Activated gamma-delta T cell treated with anti-CD3 and anti-CD28 coated beads, Interleukin-2, amount 50 U/mL, for 16 hours (primary cell): ENCODE results near the gene MS4A18.

Source experiments
- DNase-seq: peaks from one replicate; pipeline ENCODE4 v3.0.0-alpha.2; 2020; ENCODE audit warnings: low read depth

The MS4A18 gene

DNA sequence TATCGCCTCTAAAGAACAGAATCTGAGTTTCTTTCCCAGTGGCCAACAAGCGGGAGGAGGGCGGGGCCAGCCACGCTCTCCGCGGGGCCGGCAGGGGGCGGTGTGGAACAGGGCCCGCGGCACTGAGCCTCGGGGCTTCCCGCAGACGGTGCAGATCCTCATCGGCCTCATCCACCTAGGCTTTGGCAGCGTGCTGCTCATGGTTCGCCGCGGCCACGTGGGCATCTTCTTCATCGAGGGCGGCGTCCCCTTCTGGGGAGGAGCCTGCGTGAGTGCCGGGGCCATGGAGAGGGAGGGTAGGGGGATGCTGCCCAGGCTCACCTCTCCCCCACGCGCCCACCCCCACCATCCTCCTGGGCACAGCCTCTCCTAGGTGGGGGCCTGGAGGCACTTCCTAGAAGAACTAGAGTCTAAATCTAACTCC is 42.9 kb downstream of the MS4A18 start:
- no peak for DNase-seq

DNA sequence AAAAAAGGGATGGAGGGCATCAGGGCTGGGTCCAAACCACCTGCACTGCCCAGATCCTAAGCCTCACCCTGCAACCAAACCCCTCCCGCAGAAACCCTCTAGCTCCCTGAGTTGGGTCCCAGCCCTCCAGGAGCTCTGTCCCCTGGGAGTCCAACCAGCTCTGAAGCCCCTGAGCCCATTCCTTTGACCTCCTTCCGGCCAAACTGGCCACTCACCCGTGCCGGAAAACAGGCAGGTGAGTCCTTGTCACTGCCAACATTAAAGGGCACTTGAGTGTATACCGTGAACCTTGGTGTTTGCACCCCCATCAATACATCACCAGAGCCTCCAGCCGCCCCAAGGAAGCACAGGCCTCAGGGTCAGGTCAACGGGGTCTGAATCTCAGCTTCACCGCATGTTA is 43.7 kb downstream of the MS4A18 start:
- no peak for DNase-seq

DNA sequence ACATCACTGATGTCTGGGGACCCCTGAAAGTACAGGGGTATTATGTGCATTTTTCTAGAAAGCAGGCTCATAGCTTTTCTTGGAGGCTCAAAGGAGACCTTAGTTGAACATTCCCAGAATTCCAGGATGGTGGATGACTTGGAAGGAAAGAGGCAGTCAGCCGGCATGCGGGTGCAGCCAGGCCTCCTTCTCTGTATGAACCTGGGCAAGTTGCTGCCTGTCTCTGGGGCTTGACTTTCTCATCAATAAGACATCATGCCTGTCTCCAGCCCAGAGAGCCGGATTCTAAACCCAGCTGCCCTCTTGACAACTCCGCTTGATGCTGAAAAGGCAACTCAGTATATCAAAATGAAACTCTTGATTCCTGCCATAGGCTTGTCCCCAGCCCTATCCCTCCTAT is 44.8 kb downstream of the MS4A18 start:
- DNase-seq, result no peak

DNA sequence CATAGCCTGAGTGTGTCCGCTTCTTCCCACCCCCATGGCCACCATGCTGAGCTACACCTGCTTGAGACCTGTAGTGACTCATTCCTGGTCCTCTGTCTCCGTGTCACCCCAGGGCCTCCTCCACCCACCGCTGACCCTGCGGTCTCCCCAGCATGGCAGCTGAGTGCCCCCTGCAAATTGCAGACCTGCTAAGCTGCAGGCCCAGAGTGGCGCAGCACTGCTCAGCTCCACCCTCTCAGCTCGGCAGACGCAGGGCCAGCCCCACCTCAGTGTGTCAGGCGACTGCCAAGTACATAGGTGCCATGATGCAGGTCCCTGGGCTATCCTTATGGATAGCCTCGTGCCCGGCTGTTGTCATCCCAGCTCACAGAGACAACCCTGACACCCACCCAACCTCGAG is 45.3 kb downstream of the MS4A18 start:
- DNase-seq, result no peak

DNA sequence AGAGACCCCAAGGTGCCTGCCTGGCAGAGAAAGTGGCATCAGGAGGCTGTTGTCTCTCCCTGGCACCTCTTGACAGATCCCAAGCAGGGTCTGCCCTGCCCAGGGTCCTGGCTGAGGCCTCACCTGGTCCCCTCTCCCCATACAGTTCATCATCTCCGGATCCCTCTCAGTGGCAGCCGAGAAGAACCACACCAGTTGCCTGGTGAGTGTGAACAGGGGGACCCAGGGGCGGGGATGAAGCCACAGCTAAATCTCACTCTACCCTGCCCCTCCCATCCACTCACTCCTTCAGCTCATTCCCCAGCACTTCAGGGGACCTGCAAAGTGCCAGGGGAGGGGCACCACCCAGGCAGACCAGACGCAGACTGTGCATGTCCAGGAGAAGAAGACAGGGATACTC is 46.6 kb downstream of the MS4A18 start:
- no peak for DNase-seq

DNA sequence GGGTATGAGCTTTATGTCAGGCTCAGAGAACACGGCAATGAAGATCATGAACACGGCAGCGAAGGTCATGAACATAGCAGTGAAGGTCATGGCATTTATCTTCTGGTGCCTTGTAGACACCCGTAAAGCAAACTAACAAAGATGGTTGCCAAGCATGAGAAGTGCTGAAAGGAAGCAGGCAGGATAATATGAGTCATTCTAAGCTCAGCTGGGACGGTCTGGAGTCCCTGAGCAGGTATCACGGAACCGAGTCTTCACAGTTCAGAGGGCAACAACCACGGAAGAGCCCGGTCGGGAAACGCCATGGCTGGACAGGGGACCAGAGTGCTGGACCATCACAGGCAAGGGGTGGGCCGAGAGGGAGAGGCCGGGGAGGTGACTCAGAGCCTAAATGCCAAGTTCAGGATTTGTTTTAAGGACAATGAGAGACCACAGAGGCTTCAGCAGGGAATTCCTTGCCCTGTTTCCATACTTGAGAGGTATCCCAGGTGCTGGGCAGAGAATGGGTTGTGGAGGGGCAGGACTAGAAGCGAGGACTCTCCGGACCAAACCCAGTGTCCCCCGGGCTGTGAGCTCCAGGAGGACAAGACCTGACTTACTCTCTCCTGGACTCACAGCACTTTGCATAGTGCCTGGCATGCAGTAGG is 47.5 kb downstream of the MS4A18 start:
- DNase-seq, result no peak

DNA sequence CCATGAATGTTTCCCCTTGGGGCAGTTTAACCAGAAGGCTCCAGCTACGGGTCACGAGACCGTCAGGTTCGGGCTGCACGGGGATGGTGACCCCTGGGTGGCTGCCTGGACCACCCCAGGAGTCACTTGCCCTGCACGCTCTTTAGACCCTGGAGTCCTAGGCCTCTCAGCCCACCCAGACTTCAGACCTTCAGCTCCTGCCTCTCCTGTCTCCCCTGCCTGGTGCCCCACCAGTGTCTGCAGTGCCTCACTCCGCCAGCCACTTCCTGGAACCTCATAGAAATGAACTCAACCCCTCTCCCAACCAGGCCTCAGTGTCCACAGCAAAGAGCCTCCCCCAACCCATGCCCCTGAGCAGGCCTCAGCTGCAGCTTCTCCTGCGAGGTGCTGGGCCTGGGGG is 48.1 kb downstream of the MS4A18 start:
- DNase-seq, result no peak

DNA sequence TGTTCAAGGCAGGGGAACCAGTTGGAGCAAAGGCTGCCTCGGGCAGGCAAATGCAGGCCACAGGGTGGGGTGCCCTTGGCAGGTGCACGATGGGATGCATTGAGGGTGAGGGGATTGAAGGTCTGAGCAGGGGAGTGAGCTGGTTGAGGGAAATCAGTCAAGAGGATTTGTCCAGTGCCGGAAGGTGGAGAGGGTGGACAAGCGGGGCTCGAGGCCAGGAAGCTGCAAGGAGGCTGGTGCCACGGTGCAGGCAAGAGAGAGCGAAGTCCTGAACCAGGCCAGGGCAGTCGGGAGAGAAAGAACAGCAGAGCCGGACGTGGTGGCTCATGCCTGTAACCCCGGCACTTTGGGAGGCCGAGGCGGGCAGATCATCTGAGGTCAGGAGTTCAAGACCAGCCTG is 50.2 kb downstream of the MS4A18 start:
- no peak for DNase-seq

DNA sequence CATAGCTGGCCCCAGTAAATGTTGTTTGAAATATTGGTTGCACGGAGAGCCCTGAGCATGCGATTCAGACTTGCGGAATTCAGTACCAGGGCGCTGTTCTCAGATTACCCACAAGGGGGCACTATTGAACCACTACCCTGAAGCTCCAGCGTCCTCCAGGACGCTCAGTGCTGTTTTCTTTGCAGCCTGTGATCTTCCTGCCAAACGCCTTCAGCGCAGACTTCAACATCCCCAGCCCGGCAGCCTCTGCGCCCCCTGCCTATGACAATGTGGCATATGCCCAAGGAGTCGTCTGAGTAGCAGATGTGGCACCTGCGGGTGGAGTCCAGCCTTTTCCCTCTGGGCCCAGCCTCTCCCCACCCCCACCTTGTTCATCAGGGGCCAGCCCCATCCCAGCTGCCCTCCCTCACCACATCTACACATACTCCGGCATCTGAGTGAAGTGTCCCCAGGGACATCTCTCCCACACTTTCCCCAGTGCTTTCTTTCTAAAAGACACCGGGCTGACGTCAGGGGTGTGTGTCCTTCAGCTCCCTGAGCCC is 51.0 kb downstream of the MS4A18 start:
- DNase-seq, result peak; percentile 65

DNA sequence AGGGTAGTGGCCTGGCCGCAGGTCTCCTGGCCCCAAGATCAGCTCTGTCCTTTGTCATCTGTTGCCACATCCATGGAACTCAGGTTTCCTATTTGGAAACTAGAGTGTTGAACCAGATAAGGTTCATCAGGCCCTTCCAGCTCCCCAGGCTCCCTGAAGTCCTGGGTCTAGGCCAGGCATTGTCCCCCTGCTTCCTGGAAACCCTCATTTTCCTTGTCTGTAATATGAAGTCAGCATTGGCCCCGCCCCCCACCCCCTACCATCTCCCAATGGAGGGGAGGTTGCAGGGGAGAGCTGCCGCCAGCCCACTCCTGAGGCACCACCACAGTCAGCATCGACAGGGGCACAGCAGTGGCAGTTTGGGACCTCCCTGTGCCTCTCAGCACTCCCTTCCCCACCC is 51.6 kb downstream of the MS4A18 start:
- DNase-seq, result no peak

DNA sequence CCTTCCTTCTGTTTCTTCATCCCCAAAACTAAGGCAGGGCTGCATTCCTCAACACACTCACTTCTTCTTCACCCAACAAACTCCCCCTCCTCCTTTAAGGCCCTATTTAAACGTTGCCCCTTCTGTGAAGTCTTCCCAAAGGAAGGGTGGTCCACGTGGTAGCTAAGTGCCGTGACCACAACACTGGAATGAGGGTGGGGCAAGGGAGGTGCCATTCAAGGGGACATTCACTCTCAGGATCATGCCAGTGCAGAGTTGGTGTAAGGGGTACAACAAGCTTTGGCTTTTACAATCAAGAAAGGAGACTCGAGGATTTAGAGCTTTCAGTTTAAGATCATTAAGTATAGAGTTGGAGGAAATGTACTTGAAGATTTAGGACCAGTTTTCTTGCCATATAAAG is 52.6 kb downstream of the MS4A18 start:
- no peak for DNase-seq

DNA sequence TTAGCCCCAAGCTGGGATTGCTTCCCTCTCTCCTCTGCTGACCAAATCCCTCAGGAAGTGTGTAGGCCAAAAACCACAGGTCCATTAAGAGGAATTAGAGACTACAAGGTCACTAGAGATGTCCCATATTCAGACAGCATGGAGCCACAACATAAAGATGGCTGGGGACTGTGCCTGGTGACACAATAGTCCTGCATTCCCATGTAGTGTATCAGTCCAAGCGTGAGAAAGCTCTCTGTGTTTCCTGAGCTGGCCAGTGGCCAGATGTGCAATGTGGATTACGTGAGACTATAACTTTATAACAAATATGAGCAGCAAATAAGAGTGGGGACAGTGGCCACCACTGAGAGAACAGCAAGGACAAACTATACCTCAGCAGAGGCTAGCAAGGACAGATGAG is 53.1 kb downstream of the MS4A18 start:
- DNase-seq, result no peak

DNA sequence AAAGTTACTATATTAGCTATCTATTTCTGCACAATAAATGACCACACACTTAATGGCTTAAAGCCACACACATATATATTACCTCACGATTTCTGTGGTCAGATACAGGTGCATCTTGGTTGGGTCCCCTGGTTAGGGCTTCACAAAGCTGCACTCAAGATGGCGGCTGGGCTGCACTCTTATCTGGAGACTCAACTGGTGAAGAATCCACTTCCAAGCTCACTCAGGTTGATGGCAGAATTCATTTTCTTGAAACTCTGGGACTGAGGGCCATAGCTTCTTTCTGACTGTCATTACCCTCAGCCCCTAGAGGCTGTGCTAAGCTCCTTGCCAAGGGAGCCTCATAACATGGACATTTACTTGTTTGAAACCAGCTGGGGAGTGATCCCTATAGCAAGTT is 55.5 kb downstream of the MS4A18 start:
- no peak for DNase-seq

DNA sequence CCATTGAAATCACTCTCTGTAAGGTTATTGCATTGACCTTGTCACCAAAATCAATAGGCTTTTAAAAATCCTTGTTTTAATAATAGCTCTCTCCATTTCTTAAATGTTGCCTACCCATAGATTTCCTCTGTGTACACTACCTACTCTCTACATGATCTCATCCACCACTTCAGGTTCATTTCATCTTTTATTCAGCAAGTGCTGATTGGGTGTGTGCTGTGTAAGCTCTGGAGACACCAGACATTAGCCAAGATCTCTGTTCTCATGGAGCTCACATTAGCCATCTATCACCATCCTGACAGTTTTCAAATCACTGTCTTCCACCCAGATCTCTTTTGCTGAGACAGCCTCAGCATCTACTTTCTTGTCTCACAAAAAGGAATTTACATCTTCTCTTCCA is 56.3 kb downstream of the MS4A18 start:
- DNase-seq, result no peak

DNA sequence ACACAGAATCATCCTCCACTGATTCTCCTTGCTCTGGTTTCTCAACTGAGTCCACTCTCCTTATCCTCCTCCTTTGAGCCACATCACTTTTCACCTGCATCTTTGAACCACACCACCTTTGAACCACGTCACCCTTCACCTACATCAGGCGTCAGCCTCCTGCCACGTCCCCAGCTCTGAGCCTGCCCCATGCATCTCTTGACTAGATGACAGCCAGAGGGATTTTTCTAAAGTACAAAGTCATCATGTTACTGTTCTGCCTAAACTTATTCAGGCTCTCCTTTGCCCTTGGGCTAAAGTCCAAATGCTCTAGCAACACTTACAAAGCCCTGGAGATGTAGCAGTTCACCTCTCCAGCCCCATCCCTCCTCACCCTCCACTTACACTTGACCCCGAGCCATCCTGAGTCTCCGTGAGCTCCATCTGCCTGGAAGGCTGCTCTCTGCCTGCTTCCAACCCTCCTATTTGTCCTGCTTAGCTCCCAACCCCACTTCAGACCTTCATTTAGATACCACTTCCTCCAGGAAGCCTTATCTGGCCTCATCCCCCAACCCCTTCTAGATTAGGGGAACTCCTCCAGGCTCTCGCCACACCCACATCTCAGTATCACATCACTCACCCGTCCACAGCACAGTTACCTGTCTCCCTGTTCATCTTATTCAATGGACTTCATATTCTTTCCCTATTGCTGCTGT is 56.9 kb downstream of the MS4A18 start:
- no peak for DNase-seq

DNA sequence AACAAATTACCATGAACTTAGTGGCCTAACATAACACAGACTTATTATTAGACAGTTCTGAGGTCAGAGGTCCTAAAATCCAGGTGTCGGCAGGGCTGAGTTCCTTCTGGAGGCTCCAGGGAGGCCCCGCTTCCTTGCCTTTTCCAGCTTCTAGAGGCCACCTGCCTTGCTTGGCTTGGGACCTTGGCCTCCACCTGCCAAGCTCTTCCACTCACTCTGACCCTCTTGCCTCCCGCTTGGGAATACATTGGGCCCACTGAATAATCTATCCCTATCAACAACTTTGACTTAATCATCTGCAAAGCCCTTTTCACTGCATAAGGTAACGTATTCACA is 57.4 kb downstream of the MS4A18 start:
- no peak for DNase-seq

DNA sequence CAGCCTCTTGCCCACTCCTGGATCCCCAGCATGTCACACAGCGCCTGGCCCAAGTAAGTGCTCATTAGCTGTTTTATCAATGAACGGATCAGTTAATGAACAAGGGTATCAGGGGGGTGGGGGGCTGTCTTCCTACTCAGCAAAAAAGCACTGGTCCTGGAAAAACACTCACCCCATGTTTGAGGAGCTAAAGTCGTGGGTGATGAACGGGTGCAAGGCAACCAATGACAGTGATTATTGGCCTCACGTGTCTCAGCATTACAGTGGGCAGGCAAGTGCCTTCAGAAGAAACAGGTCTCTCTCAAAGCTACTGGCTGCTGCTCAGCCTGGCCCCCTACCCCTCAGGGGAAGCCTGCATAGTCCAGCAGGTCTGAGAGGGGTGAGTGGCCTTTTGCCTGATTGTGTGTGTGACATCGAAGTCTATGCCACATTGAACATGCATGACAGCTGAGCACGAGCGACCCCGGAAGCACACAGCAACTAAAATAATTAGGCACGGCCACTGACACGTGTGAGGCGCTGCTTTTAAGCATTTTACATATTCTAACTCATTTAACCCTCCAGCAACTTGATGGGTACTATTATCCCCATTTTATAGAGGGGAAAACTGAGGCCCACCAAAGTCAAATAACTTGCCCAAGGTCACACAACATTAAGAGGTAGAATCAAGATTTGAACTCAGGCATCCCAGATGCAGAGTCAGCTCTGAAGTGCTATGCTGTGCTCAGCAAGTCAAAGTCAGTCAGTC is 58.0 kb downstream of the MS4A18 start:
- no peak for DNase-seq

DNA sequence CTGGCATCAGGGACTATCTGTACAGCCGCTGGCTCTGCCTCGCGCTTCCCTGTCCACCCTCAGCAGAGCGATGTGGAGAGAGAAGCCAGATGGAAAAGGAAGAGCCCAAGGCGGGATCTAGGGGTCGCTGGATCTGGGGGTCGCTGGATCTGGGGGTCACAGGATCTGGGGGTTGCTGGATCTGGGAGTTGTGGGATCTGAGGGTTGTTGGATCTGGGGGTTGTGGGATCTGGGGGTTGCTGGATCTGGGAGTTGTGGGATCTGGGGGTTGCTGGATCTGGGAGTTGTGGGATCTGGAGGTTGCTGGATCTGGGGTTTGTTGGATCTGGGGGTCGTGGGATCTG is 58.6 kb downstream of the MS4A18 start:
- DNase-seq, result no peak

DNA sequence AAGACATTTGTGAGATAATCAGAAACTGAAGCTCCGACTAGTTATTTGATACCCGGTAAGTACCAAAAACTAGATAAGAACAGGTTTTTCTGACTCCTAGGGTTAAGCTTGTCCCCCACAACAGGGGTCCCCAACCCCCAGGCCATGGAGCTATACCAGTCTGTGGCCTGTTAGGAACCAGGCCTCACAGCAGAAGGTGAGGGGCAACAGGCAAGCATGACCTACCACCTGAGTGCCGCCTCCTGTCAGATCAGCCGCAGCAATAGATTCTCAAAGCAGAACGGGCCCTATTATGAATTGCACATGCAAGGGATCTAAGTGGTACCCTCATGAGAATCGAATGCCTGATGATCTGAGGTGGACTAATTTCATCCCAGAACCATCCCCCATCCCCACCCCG is 59.4 kb downstream of the MS4A18 start:
- DNase-seq, result no peak

DNA sequence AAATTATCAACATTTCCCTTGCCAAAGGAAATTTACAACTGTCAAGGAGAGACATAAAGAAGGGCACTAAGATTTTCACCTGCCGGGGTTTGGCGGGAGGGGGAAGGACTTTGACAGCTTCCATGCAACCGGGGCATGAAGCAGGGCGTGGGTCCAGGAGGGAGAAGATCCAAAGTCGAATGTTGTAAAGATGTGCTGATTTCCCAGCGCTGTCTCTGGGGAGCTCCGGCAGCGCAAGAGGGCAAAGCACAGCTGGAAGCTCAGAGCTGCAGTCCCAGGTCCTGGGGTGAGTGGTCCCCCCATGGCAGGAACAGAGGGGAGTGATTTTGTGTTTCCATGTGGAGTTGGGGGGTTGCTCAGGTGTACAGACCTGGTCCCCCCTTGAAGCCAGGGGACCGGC is 60.6 kb downstream of the MS4A18 start, which contains the start of gene MS4A10:
TSS of gene MS4A10 (plus strand) at position 198 of the 400 bp plus-strand sequence. CDS start 5,003 bp downstream, outside the sequence.
- DNase-seq, result no peak

DNA sequence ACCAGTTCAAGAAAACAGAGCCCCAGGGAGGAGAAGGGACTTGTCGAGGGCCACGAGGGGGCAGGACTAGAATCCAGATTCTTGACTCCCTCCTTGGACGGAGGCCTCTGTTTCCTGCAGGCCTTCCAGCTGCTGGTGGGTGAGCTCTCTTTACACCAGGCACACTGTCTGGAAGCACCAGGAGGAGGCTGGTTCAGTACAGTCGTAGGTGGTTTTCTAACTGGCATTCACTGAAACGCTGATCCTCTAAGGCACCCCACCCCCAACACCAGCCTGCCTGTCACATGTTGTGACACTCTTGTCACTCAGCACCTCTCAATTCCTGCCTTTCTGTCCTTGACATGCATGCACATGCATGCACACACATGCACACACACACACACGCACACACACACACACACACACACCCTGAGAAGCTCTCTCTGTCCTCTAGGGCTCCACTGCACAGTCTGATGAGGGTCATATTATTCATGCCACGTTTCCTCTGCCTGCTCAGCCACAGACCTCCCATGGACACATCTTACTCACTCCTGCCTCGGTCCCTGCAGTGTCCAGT is 61.4 kb downstream of the MS4A18 start:
- no peak for DNase-seq

DNA sequence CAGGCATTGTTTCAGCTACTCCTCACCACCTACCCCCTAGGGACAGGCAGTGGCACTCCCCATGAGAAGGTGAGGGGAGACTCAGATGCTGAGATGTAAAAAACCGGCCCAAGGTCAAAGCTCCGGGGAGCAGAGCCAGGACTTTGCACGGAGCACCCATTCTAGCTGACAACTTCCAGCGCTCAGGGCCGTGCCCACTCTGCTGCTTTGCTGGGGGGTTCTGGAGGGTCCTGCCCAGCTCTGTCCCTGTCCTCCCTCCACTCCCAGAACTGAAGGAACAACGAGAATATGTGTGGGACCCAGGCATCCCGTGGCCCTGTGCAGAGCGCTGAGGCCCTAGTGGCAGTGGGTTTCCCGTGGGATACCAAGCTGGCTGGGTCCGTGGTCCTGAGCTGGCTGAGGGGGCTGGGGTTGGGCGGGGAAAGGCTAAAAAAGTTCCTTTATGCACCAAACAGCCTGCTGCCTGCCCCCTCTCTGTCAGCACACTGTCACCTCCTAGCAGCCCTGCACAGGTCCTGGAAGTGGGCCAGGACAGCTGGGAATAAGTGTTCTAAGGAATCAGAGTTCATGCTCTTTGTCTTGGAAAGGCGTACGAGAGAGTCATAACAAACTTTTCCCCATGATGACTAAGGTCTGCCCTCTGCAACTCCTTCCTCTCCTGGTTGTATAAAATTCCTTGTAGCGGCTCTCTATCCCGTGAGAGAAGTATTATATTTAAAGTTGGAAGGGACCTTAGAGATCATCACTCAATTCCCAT is 62.5 kb downstream of the MS4A18 start:
- no peak for DNase-seq
